ENCODE results near the gene FAM131A.

The FAM131A gene

DNA sequence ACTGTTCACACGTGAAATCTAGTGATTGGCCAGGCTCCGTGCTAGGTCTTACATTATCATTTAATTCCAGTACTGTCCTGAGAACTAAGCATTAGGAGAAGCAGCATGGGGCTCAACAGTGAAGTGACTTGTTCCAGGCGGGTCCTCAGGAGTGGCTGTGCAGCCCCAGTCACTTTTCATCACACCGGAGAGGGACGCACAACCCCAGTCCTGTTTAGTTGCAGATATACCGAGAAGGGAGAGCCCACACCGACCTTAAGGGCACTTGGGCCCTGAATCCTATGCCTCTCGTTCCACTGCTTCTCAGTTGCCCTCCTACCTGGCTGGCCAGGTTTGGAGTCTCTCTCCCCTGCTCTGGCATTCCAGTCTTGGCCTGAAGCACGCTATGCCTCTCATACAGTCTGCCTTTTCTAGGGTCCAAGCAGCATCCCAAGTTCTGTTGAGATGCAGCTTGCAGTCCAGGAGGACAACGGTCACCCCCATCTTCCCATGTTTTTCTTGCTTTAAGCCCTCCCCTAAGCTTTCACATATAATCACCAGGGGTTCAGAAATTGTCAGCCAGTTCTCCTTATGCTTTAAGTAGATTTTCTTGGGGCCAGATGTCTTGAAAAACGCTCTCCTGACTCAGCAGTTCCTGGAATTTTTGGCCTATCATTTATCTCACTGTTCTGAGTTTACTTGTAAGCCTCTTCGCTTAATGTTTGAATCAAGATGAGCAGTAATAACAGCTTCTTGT is 10.1 kb downstream of the FAM131A start:
- Histone ChIP-seq H3K27me3 (no peaks in the 10 kb centered on the region), H3K36me3 (peaks cover 24% of the 10 kb centered on the region), H3K9me3 (no peaks in the 10 kb centered on the region), H3K27ac (no peak overlapping the region), H3K4me1 (ENCODE audit: control insufficient read depth in 1 of 2, insufficient read depth in 1 of 2, low read depth in 1 of 2, low read length in 1 of 2) (no peaks in the 10 kb centered on the region), H3K4me3 (ENCODE audit: low read depth in 1 of 2, low read length in 1 of 2) (no peak overlapping the region)
- TF ChIP-seq, protein P1, sequence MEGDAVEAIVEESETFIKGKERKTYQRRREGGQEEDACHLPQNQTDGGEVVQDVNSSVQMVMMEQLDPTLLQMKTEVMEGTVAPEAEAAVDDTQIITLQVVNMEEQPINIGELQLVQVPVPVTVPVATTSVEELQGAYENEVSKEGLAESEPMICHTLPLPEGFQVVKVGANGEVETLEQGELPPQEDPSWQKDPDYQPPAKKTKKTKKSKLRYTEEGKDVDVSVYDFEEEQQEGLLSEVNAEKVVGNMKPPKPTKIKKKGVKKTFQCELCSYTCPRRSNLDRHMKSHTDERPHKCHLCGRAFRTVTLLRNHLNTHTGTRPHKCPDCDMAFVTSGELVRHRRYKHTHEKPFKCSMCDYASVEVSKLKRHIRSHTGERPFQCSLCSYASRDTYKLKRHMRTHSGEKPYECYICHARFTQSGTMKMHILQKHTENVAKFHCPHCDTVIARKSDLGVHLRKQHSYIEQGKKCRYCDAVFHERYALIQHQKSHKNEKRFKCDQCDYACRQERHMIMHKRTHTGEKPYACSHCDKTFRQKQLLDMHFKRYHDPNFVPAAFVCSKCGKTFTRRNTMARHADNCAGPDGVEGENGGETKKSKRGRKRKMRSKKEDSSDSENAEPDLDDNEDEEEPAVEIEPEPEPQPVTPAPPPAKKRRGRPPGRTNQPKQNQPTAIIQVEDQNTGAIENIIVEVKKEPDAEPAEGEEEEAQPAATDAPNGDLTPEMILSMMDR (IDR thresholded peaks at IDR 0.05): no peak

DNA sequence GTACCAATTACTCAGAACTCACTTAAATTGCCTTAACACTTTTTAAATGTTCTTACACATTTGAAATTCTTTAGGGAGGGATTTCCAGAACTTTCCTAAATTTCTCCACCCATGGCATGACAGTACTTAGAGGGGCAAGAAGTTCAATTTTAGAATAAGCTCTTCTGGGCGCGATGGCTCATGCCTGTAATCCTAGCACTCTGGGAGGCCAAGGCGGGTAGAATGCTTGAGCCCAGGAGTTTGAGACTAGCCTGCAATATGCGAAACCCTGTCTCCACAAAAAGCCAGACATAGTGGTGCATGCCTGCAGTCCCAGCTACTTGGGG is 10.6 kb downstream of the FAM131A start:
- Histone ChIP-seq H3K4me1 (ENCODE audit: control insufficient read depth in 1 of 2, insufficient read depth in 1 of 2, low read depth in 1 of 2, low read length in 1 of 2) (no peaks in the 10 kb centered on the region), H3K9me3 (no peaks in the 10 kb centered on the region), H3K27me3 (no peaks in the 10 kb centered on the region), H3K27ac (no peak overlapping the region), H3K36me3 (peaks cover 19% of the 10 kb centered on the region), H3K4me3 (ENCODE audit: low read depth in 1 of 2, low read length in 1 of 2) (no peak overlapping the region)
- TF ChIP-seq, protein P1 (IDR thresholded peaks at IDR 0.05): no peak

DNA sequence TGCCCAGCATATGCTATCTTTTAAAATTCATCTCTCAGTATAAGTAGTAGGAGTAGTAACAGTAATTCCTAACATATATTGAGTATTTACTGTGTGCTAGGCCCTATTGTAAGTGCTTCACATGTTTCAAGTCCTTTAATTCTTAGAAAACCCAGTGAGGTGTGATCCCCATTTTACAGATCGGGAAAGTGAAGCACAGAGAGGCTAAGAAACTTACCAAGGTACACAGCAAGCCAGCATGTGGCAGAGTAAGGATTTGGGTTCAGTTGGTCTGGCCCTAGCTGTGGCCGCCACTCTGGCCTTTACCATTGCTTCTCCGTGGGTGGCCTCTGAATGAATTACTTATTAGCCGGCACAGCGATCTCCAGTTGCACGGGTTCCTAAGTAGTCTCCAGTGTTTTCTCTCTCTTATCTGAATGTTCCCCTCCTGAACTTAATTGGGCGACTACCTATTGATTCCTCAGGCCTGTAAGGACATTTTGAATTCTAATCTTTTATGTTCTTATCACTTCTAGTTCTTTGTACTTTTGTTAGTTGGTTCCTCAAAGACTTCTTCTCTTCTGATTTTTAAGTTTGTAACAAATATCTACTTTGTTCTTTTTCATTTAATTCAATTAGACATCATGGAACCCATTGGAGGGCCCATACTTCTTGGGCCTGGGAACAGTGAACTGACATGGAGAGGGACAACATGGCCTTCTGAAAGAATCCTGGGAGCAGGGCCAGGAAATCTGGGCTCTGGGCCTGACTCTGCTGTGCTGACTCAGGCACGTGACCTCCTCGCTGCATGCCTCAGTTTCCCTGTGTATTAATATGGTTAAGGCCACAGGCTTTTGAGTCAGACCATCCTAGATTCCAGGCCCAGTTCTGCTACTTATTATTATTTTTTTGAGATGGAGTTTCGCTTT is 12.4 kb downstream of the FAM131A start:
- no peaks in the 10 kb centered on the region for H3K9me3 ChIP-seq
- TF ChIP-seq, protein P1 (IDR thresholded peaks at IDR 0.05): no peak
- no peaks in the 10 kb centered on the region for H3K4me1 ChIP-seq (ENCODE audit: control insufficient read depth in 1 of 2, insufficient read depth in 1 of 2, low read depth in 1 of 2, low read length in 1 of 2)
- H3K27ac ChIP-seq: no peak overlapping the region
- no peaks in the 10 kb centered on the region for H3K27me3 ChIP-seq
- peaks cover 4% of the 10 kb centered on the region for H3K36me3 ChIP-seq
- no peak overlapping the region for H3K4me3 ChIP-seq (ENCODE audit: low read depth in 1 of 2, low read length in 1 of 2)

DNA sequence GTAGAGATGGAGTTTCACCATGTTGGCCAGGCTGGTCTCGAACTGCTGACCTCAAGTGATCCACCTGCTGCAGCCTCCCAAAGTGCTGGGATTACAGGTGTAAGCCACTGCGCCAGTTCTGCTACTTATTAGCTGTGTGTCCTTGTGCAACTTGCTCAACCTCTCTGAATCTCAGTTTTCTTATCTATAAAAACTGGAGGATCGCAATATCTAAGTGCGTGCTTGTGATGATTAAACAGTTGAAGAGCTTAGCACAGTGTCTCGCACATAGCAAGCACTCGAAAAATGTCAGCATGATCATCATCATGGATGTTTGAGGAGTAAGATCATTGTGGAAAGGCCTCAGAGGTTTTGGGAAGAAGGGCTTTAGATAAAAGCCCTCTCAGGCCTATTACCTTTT is 13.2 kb downstream of the FAM131A start:
- Histone ChIP-seq H3K4me3 (ENCODE audit: low read depth in 1 of 2, low read length in 1 of 2) (no peak overlapping the region), H3K27me3 (no peaks in the 10 kb centered on the region), H3K27ac (no peak overlapping the region), H3K9me3 (no peaks in the 10 kb centered on the region), H3K4me1 (ENCODE audit: control insufficient read depth in 1 of 2, insufficient read depth in 1 of 2, low read depth in 1 of 2, low read length in 1 of 2) (no peaks in the 10 kb centered on the region), H3K36me3 (no peaks in the 10 kb centered on the region)
- TF ChIP-seq, protein P1 (IDR thresholded peaks at IDR 0.05): no peak

DNA sequence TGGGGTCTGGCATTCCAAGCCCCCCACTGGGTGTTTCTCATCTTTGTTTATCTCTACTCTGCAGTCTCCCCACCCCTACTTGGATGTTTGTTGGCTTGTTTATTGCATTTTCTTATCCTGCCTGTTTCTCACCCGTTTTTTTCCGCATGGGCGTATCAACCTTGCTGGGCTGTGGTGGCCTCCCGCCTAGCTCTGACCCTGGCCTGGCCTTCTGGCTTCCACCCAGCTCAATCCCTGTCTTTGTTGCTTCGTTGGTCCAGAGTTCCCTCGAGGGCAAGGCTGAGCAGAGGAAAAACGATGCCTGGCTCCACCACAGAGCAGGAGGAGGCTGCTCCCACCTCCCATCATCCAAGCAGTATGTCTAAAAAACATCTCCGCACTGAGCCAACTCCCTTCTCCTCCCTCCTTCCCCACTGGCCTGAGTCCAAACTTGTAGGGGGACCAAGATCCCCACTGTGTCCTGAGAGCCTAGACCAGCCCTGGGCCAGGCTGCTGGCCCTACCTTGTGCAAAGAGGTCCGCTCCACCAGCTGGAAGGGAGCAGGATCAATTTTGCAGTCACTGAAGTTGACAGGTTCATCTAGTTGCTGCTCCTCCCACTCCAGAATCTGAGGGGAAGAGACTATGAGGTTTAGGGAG is 14.2 kb downstream of the FAM131A start:
- Histone ChIP-seq H3K4me3 (ENCODE audit: low read depth in 1 of 2, low read length in 1 of 2) (no peak overlapping the region), H3K27me3 (no peaks in the 10 kb centered on the region), H3K9me3 (no peaks in the 10 kb centered on the region), H3K27ac (no peak overlapping the region), H3K4me1 (ENCODE audit: control insufficient read depth in 1 of 2, insufficient read depth in 1 of 2, low read depth in 1 of 2, low read length in 1 of 2) (no peaks in the 10 kb centered on the region), H3K36me3 (no peaks in the 10 kb centered on the region)
- TF ChIP-seq, protein P1 (IDR thresholded peaks at IDR 0.05): no peak
